CD8-positive, alpha-beta memory T cell (primary cell): Measurements from ENCODE around the gene LITAF. TPM values are rescaled to one million over a fixed set of nuclear protein-coding genes. Genes with fewer than 3 reads are reported as not detected.
A peak's percentile ranks its signal among the peaks of the same experiment; 100 is the strongest.

Experiments used
- CTCF ChIA-PET: fragments of 350-600 bp; sonication (Branson Sonifier 250); formaldehyde crosslinking; loops from one replicate; lab custom pipeline; 2021; ENCODE audit warnings: antibody characterized with exemption; lab: Charles Lee
- POLR2A ChIA-PET: fragments of 350-600 bp; sonication (Branson Sonifier 250); formaldehyde crosslinking; loops from one replicate; lab custom pipeline; 2021; ENCODE audit warnings: antibody characterized with exemption; lab: Charles Lee
- DNase-seq, 5 donors: peaks; one replicate each; pipeline versions ENCODE4 v3.0.0 to v3.0.0-alpha.2; 2020 to 2022; ENCODE audit warnings: mixed read lengths in 1 of 5
- H3K27ac ChIP-seq: one replicate; pipeline ENCODE4 v1.7.0; 2013; ENCODE audit warnings: low read depth, mild to moderate bottlenecking, low read length, moderate library complexity
- H3K27me3 ChIP-seq: 2 replicates; pipeline ENCODE4 v1.7.0; 2013; ENCODE audit warnings: low read length, mild to moderate bottlenecking; ENCODE audit not compliant: insufficient read depth, poor library complexity, severe bottlenecking
- H3K36me3 ChIP-seq: 2 replicates; pipeline ENCODE4 v1.7.0; 2013; ENCODE audit warnings: mild to moderate bottlenecking, low read length, moderate library complexity; ENCODE audit not compliant: insufficient read depth
- H3K4me1 ChIP-seq: 2 replicates; pipeline ENCODE4 v1.7.0; 2013; ENCODE audit warnings: mild to moderate bottlenecking, low read length, moderate library complexity; ENCODE audit not compliant: insufficient read depth
- H3K4me3 ChIP-seq: 2 replicates; pipeline ENCODE4 v1.7.0; 2013; ENCODE audit warnings: mild to moderate bottlenecking, low read length
- H3K9me3 ChIP-seq: 2 replicates; pipeline ENCODE4 v1.7.0; 2013; ENCODE audit warnings: mild to moderate bottlenecking, low read length
- H3K27ac Mint-ChIP-seq, 8 donors: one replicate each; pipeline ENCODE4 v1.8.0; 2020 to 2021; ENCODE audit warnings: mixed read lengths in 8 of 8, mild to moderate bottlenecking in 6 of 8, inconsistent platforms in 3 of 8, moderate library complexity in 3 of 8
- H3K27me3 Mint-ChIP-seq, 2 donors: one replicate each; pipeline ENCODE4 v1.8.0; 2020 to 2021; ENCODE audit warnings: mixed read lengths in 2 of 2, mild to moderate bottlenecking in 1 of 2, moderate library complexity in 1 of 2
- H3K36me3 Mint-ChIP-seq, 3 donors: one replicate each; pipeline ENCODE4 v1.8.0; 2020 to 2021; ENCODE audit warnings: mixed read lengths in 3 of 3, inconsistent platforms in 1 of 3, mild to moderate bottlenecking in 1 of 3
- H3K4me1 Mint-ChIP-seq, 3 donors: one replicate each; pipeline ENCODE4 v1.8.0; 2020 to 2021; ENCODE audit warnings: mixed read lengths in 3 of 3, inconsistent platforms in 1 of 3, mild to moderate bottlenecking in 1 of 3
- H3K4me3 Mint-ChIP-seq, 7 donors: one replicate each; pipeline ENCODE4 v1.8.0; 2020 to 2021; ENCODE audit warnings: mixed read lengths in 7 of 7, mild to moderate bottlenecking in 6 of 7, moderate library complexity in 4 of 7, inconsistent platforms in 2 of 7
- H3K9me3 Mint-ChIP-seq, 5 donors: one replicate each; pipeline ENCODE4 v1.8.0; 2020 to 2022; ENCODE audit warnings: mixed read lengths in 5 of 5, mild to moderate bottlenecking in 3 of 5, moderate library complexity in 2 of 5, inconsistent platforms in 1 of 5
- polyA plus RNA-seq: library from polyadenylated mRNA; unstranded; fragments of 300-500 nt; fragmentation: Illumina TruSeq; gene quantifications from one replicate; pipeline ENCODE4 v1.2.3, GENCODE V29; 2021
- total RNA-seq, 2 experiments: library from RNA; stranded (reverse); gene quantifications; one replicate each; pipeline ENCODE4 v1.2.3, GENCODE V29; 2021

Gene LITAF
- total and polyA plus RNA-seq, 3 experiments from 2014 or later: 199 to 629 (median 201) TPM

- Mint-ChIP-seq H3K4me1 (peaks cover 47 to 58% (median 52%) of the 10 kb centered on the region in 3 donors), H3K27ac (peak overlapping the region; percentile 87 to 99 (median 96)), H3K27me3 (peaks cover 0 to 2% of the 10 kb centered on the region in 2 donors), H3K4me3 (peak overlapping the region; percentile 94 to 99 (median 97)), H3K36me3 (peaks cover 0 to 44% (median 4%) of the 10 kb centered on the region in 3 donors), H3K9me3 (peaks cover 0 to 1% (median 0%) of the 10 kb centered on the region in 5 donors)
- POLR2A ChIA-PET: interaction anchor here (1.3 to 2.2 kb wide), 4 partner anchors 10 to 36 kb away, joined by 4 to 14 read pairs (median 8); no protein-coding TSS in a partner anchor
- H3K27ac ChIP-seq: peak overlapping the region; percentile 73
- peak overlapping the region; percentile 96 for H3K4me3 ChIP-seq
- no peaks in the 10 kb centered on the region for H3K36me3 ChIP-seq
- H3K4me1 ChIP-seq: peaks cover 43% of the 10 kb centered on the region
- CTCF ChIA-PET: interaction anchor here (1.0 to 1.4 kb wide), 8 partner anchors 13 to 68 kb away, joined by 3 to 6 read pairs (median 4); no protein-coding TSS in a partner anchor
- H3K27me3 ChIP-seq: no peaks in the 10 kb centered on the region
- peak in 1 of 5 donors; percentile 18 for DNase-seq
- H3K9me3 ChIP-seq: no peaks in the 10 kb centered on the region
These were observed 302 bp downstream of the LITAF start for GRCh38 chr16:11586378-11586855.

GRCh38 chr16:11585460-11586377, 1.0 kb downstream of the LITAF start:
- Histone ChIP-seq H3K27me3 (no peaks in the 10 kb centered on the region), H3K9me3 (no peaks in the 10 kb centered on the region), H3K27ac (peak overlapping the region; percentile 73), H3K36me3 (no peaks in the 10 kb centered on the region), H3K4me1 (peaks cover 50% of the 10 kb centered on the region), H3K4me3 (peak overlapping the region; percentile 96)
- Mint-ChIP-seq H3K27me3 (peaks cover 0 to 2% of the 10 kb centered on the region in 2 donors), H3K9me3 (peaks cover 0 to 1% (median 0%) of the 10 kb centered on the region in 5 donors), H3K27ac (peak overlapping the region; percentile 87 to 99 (median 96)), H3K4me3 (peak overlapping the region; percentile 94 to 99 (median 97)), H3K4me1 (peaks cover 53 to 65% (median 58%) of the 10 kb centered on the region in 3 donors), H3K36me3 (peaks cover 0 to 49% (median 4%) of the 10 kb centered on the region in 3 donors)
- POLR2A ChIA-PET: interaction anchor here (1.4 to 2.2 kb wide), 3 partner anchors 26 to 36 kb away, joined by 4 to 14 read pairs (median 12); no protein-coding TSS in a partner anchor
- CTCF ChIA-PET: interaction anchor here (0.9 to 1.4 kb wide), 8 partner anchors 22 to 622 kb away, joined by 3 to 6 read pairs (median 4); no protein-coding TSS in a partner anchor
- peak in 3 of 5 donors; percentile 27 to 57 (median 47) for DNase-seq

GRCh38 chr16:11583889-11584565, 2.7 kb downstream of the LITAF start:
- no peaks in the 10 kb centered on the region for H3K36me3 ChIP-seq
- H3K9me3 ChIP-seq: no peaks in the 10 kb centered on the region
- H3K27me3 ChIP-seq: no peaks in the 10 kb centered on the region
- Mint-ChIP-seq H3K27me3 (no peaks in the 10 kb centered on the region), H3K27ac (peak overlapping the region; percentile 87 to 99 (median 96)), H3K36me3 (peaks cover 0 to 60% (median 4%) of the 10 kb centered on the region in 3 donors), H3K9me3 (peaks cover 0 to 1% (median 0%) of the 10 kb centered on the region in 5 donors), H3K4me3 (peak overlapping the region; percentile 94 to 99 (median 97)), H3K4me1 (peaks cover 65 to 79% (median 72%) of the 10 kb centered on the region in 3 donors)
- POLR2A ChIA-PET: interaction anchor here (0.8 to 1.2 kb wide), 3 partner anchors 8 to 35 kb away, joined by 3 to 5 read pairs (median 3); no protein-coding TSS in a partner anchor
- CTCF ChIA-PET: interaction anchor here (0.8 to 3.5 kb wide), 8 partner anchors 14 to 127 kb away, joined by 3 to 16 read pairs (median 4); no protein-coding TSS in a partner anchor
- DNase-seq: no peak
- peak overlapping the region; percentile 73 for H3K27ac ChIP-seq
- peak overlapping the region; percentile 96 for H3K4me3 ChIP-seq
- H3K4me1 ChIP-seq: peaks cover 63% of the 10 kb centered on the region

- peaks cover 66% of the 10 kb centered on the region for H3K4me1 ChIP-seq
- Mint-ChIP-seq H3K27ac (peak overlapping the region in 7 of 8 donors; percentile 29 to 96 (median 58)), H3K9me3 (no peaks in the 10 kb centered on the region), H3K36me3 (peaks cover 0 to 66% (median 7%) of the 10 kb centered on the region in 3 donors), H3K4me3 (peak overlapping the region; percentile 59 to 97 (median 75)), H3K4me1 (peaks cover 67 to 82% (median 73%) of the 10 kb centered on the region in 3 donors), H3K27me3 (no peaks in the 10 kb centered on the region)
- H3K9me3 ChIP-seq: no peaks in the 10 kb centered on the region
- H3K4me3 ChIP-seq: peak overlapping the region; percentile 49
- CTCF ChIA-PET: interaction anchor here (0.8 to 3.5 kb wide), 7 partner anchors 15 to 128 kb away, joined by 3 to 16 read pairs (median 4); no protein-coding TSS in a partner anchor
- no peak overlapping the region for H3K27ac ChIP-seq
- POLR2A ChIA-PET: interaction anchor here (0.9 kb wide), 1 partner anchor 38 kb away, joined by 4 read pairs; no protein-coding TSS in a partner anchor
- H3K27me3 ChIP-seq: no peaks in the 10 kb centered on the region
- no peaks in the 10 kb centered on the region for H3K36me3 ChIP-seq
- no peak for DNase-seq
These were observed 3.6 kb downstream of the LITAF start for GRCh38 chr16:11583166-11583565.

GRCh38 chr16:11582157-11582814, 4.4 kb downstream of the LITAF start:
- peaks cover 69% of the 10 kb centered on the region for H3K4me1 ChIP-seq
- no peaks in the 10 kb centered on the region for H3K36me3 ChIP-seq
- H3K27me3 Mint-ChIP-seq: no peaks in the 10 kb centered on the region
- ChIA-PET POLR2A (interaction anchor here (0.5 to 1.0 kb wide), 7 partner anchors 9 to 129 kb away, joined by 3 to 5 read pairs (median 4); no protein-coding TSS in a partner anchor), CTCF (interaction anchor here (0.7 to 3.5 kb wide), 7 partner anchors 36 to 129 kb away, joined by 3 to 16 read pairs (median 4); no protein-coding TSS in a partner anchor)
- peak overlapping the region; percentile 49 for H3K4me3 ChIP-seq
- peak overlapping the region; percentile 47 to 96 (median 89) for H3K27ac Mint-ChIP-seq
- H3K36me3 Mint-ChIP-seq: peaks cover 0 to 65% (median 8%) of the 10 kb centered on the region in 3 donors
- DNase-seq: no peak
- H3K27ac ChIP-seq: peak overlapping the region; percentile 2
- no peaks in the 10 kb centered on the region for H3K9me3 Mint-ChIP-seq
- H3K4me3 Mint-ChIP-seq: peak overlapping the region; percentile 59 to 97 (median 75)
- no peaks in the 10 kb centered on the region for H3K27me3 ChIP-seq
- H3K4me1 Mint-ChIP-seq: peaks cover 67 to 83% (median 75%) of the 10 kb centered on the region in 3 donors
- no peaks in the 10 kb centered on the region for H3K9me3 ChIP-seq

GRCh38 chr16:11581678-11582077, 5.0 kb downstream of the LITAF start:
- Mint-ChIP-seq H3K27ac (peak overlapping the region; percentile 47 to 96 (median 89)), H3K9me3 (no peaks in the 10 kb centered on the region), H3K4me3 (peak overlapping the region; percentile 59 to 97 (median 75)), H3K27me3 (no peaks in the 10 kb centered on the region), H3K4me1 (peaks cover 72 to 85% (median 79%) of the 10 kb centered on the region in 3 donors), H3K36me3 (peaks cover 4 to 65% (median 12%) of the 10 kb centered on the region in 3 donors)
- peak overlapping the region; percentile 2 for H3K27ac ChIP-seq
- H3K4me1 ChIP-seq: peaks cover 75% of the 10 kb centered on the region
- no peaks in the 10 kb centered on the region for H3K9me3 ChIP-seq
- ChIA-PET CTCF (interaction anchor here (0.7 to 3.5 kb wide), 4 partner anchors 47 to 73 kb away, joined by 3 to 16 read pairs (median 3); no protein-coding TSS in a partner anchor), POLR2A (interaction anchor here (0.7 to 1.0 kb wide), 4 partner anchors 9 to 41 kb away, joined by 3 to 5 read pairs (median 4); no protein-coding TSS in a partner anchor)
- DNase-seq: peak in 2 of 5 donors; percentile 39 to 55
- H3K36me3 ChIP-seq: no peaks in the 10 kb centered on the region
- H3K4me3 ChIP-seq: peak overlapping the region; percentile 49
- no peaks in the 10 kb centered on the region for H3K27me3 ChIP-seq
